NCI-H524 treated with DMSO at 0.1 percent for 48 hours (cell line): Measurements from ENCODE around the gene C5orf52.
"Not testable (repeated sequence)": the region's sequence is repeated elsewhere in the genome, so short reads cannot be mapped to it uniquely, and the experiment has no call there.

Experiments
- DNase-seq: peaks from one replicate; lab custom pipeline; 2025; lab: John Stamatoyannopoulos, UW

Gene C5orf52

DNA sequence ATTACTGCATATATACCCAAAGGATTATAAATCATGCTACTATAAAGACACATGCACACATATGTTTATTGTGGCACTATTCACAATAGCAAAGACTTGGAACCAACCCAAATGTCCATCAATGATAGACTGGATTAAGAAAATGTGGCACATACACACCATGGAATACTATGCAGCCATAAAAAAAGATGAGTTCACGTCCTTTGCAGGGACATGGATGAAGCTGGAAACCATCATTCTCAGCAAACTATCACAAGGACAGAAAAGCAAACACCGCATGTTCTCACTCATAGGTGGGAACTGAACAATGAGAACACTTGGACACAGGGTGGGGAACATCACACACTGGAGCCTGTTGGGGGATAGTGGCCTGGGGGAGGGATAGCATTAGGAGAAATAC, 55.3 kb downstream of the C5orf52 start:
- DNase-seq = not testable (repeated sequence)

DNA sequence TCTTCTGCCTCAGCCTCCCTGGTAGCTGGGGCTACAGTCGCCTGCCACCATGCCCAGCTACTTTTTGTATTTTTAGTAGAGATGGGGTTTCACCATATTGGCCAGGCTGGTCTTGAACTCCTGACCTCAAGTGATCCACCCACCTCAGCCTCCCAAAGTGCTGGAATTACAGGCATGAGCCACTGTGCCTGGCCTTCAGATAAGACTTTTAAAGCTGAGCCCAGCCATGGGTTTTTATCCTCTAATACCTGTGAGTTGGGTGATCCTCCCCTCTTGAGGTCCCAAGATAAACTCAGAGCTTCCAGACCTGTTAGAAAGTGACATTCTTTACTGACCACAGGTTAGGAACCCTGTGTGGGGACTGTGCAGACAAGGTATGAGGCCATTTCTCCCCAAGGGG, 56.5 kb downstream of the C5orf52 start:
- DNase-seq = not testable (repeated sequence)
